ENCODE results near the gene PDZD7. TPM values are rescaled to one million over a fixed set of nuclear protein-coding genes. Genes with fewer than 3 reads are reported as not detected.

PDZD7 gene
- total RNA-seq, 1 experiment from 2014 or later = 1.8 TPM

DNA sequence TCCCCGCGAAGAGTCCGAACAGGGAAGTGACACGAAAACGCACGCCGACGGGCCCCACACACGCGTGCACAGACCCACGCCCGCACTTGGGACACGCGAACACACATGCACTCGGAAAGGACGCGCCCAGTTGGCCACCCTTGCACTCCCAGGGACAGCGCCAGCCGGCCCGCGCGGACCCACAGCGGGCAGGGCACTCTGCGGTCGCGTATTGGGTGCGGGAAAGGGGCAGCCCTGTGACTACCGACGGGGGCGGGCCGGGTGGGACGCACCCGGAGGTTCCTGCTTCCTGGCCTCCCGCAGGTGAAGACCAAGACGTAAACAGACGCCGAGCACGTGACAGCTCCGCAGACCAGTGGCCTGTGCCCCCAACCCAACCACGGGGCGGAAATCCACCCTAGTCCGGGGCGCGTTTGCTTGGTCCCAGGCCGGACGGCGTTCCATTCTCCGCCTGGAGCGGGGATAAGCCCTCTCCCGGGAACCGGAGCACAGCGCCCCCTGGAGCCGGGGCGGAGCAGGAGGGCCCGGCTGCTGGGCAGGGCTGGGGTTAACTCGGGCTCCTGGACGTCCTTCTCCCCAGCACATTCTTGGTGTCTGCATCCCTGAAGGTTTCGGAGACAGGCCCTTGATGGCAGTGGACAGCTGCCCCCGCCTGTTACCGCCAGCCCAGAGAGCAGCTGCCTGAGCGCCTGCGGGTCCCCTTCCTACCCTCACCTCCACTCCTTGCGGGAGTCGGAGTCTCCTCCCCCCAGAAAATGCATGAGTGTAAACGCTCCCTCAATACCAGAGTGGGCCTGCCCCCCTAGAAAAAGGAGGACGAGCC is 33.4 kb downstream of the PDZD7 start:
- Histone ChIP-seq H3K27ac (ENCODE audit: low read length) (peak overlapping the region; percentile 96), H3K36me3 (ENCODE audit: control insufficient read depth, insufficient read depth, low read length) (peaks cover 7% of the 10 kb centered on the region; the same call in 1 of the 2 replicates), H3K9me3 (ENCODE audit: control insufficient read depth, insufficient read depth, low read depth, low read length) (no peaks in the 10 kb centered on the region), H3K27me3 (ENCODE audit: control insufficient read depth, insufficient read depth, low read length) (no peaks in the 10 kb centered on the region), H3K4me3 (ENCODE audit: low read depth in 2 of 2, low read length in 2 of 2) (peak overlapping the region; percentile 74 to 87), H3K4me1 (ENCODE audit: control insufficient read depth, insufficient read depth, low read length) (peaks cover 40% of the 10 kb centered on the region)
- ATAC-seq = peak; percentile 73
- no peak for DNase-seq (ENCODE audit: low read depth, low spot score)
- POLR2A ChIA-PET = interaction anchor here (0.5 to 1.1 kb wide), 5 partner anchors 17 to 254 kb away, joined by 3 to 14 read pairs (median 5); partner anchors contain the start of gene KAZALD1
- in situ Hi-C loops (cut with HindIII; ENCODE audit: low pct_unique_long_range_greater_than_20kb, low sequenced_read_pairs) (no loop called here), intact Hi-C loops (cut with micrococcal nuclease; ENCODE audit: unreplicated experiment) (no loop called here)
- CTCF ChIA-PET = interaction anchor here (0.8 to 1.8 kb wide), 8 partner anchors 9 to 52 kb away, joined by 3 to 11 read pairs (median 4); partner anchors contain the start of gene SEMA4G
- peak; percentile 24 for TF ChIP-seq POLR2AphosphoS5 (IDR thresholded peaks at IDR 0.05; ENCODE audit: low read depth, low read length)
- TF ChIP-seq SIN3A (IDR thresholded peaks at IDR 0.05; ENCODE audit: borderline replicate concordance, insufficient read depth, low read depth, low read length) = peak; percentile 92; the same call in 1 of the 2 replicates
- TF ChIP-seq TCF7L2 (IDR thresholded peaks at IDR 0.05; ENCODE audit: low read depth, low read length) = no peak
- TF ChIP-seq, protein P1, sequence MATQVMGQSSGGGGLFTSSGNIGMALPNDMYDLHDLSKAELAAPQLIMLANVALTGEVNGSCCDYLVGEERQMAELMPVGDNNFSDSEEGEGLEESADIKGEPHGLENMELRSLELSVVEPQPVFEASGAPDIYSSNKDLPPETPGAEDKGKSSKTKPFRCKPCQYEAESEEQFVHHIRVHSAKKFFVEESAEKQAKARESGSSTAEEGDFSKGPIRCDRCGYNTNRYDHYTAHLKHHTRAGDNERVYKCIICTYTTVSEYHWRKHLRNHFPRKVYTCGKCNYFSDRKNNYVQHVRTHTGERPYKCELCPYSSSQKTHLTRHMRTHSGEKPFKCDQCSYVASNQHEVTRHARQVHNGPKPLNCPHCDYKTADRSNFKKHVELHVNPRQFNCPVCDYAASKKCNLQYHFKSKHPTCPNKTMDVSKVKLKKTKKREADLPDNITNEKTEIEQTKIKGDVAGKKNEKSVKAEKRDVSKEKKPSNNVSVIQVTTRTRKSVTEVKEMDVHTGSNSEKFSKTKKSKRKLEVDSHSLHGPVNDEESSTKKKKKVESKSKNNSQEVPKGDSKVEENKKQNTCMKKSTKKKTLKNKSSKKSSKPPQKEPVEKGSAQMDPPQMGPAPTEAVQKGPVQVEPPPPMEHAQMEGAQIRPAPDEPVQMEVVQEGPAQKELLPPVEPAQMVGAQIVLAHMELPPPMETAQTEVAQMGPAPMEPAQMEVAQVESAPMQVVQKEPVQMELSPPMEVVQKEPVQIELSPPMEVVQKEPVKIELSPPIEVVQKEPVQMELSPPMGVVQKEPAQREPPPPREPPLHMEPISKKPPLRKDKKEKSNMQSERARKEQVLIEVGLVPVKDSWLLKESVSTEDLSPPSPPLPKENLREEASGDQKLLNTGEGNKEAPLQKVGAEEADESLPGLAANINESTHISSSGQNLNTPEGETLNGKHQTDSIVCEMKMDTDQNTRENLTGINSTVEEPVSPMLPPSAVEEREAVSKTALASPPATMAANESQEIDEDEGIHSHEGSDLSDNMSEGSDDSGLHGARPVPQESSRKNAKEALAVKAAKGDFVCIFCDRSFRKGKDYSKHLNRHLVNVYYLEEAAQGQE (IDR thresholded peaks at IDR 0.05; ENCODE audit: insufficient read depth in 1 of 2, low read depth in 2 of 2, low read length in 1 of 2) = 0 out of 4 replicates have a peak, but pooled peaks of 1 of the 2 experiments have one; percentile 28
- TF ChIP-seq, protein P2, sequence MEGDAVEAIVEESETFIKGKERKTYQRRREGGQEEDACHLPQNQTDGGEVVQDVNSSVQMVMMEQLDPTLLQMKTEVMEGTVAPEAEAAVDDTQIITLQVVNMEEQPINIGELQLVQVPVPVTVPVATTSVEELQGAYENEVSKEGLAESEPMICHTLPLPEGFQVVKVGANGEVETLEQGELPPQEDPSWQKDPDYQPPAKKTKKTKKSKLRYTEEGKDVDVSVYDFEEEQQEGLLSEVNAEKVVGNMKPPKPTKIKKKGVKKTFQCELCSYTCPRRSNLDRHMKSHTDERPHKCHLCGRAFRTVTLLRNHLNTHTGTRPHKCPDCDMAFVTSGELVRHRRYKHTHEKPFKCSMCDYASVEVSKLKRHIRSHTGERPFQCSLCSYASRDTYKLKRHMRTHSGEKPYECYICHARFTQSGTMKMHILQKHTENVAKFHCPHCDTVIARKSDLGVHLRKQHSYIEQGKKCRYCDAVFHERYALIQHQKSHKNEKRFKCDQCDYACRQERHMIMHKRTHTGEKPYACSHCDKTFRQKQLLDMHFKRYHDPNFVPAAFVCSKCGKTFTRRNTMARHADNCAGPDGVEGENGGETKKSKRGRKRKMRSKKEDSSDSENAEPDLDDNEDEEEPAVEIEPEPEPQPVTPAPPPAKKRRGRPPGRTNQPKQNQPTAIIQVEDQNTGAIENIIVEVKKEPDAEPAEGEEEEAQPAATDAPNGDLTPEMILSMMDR (IDR thresholded peaks at IDR 0.05) = peak; percentile 99
- no TSS peak for BruUV-seq (replicated peaks)

DNA sequence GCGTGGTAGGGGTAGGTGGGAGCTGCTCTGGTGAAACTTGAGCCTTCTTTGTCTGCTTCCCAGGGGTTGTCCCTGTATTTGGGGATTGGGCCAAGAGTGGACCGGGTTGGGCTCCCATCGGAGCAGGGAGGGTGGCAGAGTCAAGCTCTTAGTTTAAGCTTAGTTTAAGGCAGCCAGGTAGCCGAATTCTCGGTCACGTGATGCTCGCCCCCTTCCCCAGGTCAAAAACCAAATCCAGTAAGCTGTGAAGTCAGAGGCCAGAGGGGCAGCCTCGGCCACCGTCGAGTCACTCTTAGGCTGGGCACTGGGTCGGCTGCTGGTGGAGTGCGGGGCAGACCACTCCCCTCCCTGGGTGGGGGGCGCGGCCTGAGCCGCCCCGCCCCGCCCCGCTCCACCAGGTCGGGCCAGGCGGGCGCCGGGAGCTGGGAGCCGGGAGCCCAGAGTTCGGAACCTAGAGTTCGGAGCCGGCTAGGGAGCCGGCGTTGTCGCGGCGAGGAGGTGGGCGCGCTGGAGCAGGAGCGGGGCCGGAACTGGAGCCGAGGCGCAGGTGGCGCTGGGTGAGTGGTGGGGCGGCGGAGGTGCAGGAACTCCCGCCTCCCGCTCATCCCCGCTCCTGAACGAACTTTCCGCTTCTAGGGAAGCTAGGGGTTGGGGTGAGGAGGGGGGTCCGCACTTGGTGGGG is 34.1 kb downstream of the PDZD7 start:
- no TSS peak for BruUV-seq (replicated peaks)
- H3K27ac ChIP-seq (ENCODE audit: low read length) = peak overlapping the region; percentile 96
- no peaks in the 10 kb centered on the region for H3K9me3 ChIP-seq (ENCODE audit: control insufficient read depth, insufficient read depth, low read depth, low read length)
- DNase-seq (ENCODE audit: low read depth, low spot score) = no peak
- intact Hi-C loops (cut with micrococcal nuclease; ENCODE audit: unreplicated experiment) (no loop called here), in situ Hi-C loops (cut with HindIII; ENCODE audit: low pct_unique_long_range_greater_than_20kb, low sequenced_read_pairs) (no loop called here)
- H3K36me3 ChIP-seq (ENCODE audit: control insufficient read depth, insufficient read depth, low read length) = peaks cover 7% of the 10 kb centered on the region; the same call in 1 of the 2 replicates
- CTCF ChIA-PET = interaction anchor here (1.0 to 1.8 kb wide), 5 partner anchors 15 to 53 kb away, joined by 3 to 11 read pairs (median 6); partner anchors contain the start of gene SEMA4G
- POLR2A ChIA-PET = interaction anchor here (0.5 to 1.1 kb wide), 3 partner anchors 16 to 253 kb away, joined by 3 to 5 read pairs (median 4); partner anchors contain the start of gene KAZALD1
- H3K4me3 ChIP-seq (ENCODE audit: low read depth in 2 of 2, low read length in 2 of 2) = peak overlapping the region; percentile 74 to 87
- TF ChIP-seq POLR2AphosphoS5 (IDR thresholded peaks at IDR 0.05; ENCODE audit: low read depth, low read length) (no peak; the same call in 1 of the 2 replicates), SIN3A (IDR thresholded peaks at IDR 0.05; ENCODE audit: borderline replicate concordance, insufficient read depth, low read depth, low read length) (no peak), TCF7L2 (IDR thresholded peaks at IDR 0.05; ENCODE audit: low read depth, low read length) (no peak)
- TF ChIP-seq, protein P1 (IDR thresholded peaks at IDR 0.05; ENCODE audit: insufficient read depth in 1 of 2, low read depth in 2 of 2, low read length in 1 of 2) = no peak
- TF ChIP-seq, protein P2 (IDR thresholded peaks at IDR 0.05) = no peak
- peak; percentile 50 for ATAC-seq
- H3K27me3 ChIP-seq (ENCODE audit: control insufficient read depth, insufficient read depth, low read length) = no peaks in the 10 kb centered on the region
- peaks cover 40% of the 10 kb centered on the region for H3K4me1 ChIP-seq (ENCODE audit: control insufficient read depth, insufficient read depth, low read length)
